Karpas-422 (cell line): ENCODE results near the gene NLK. TPM values are rescaled to one million over a fixed set of nuclear protein-coding genes. Genes with fewer than 3 reads are reported as not detected.
A peak's percentile ranks its signal among the peaks of the same experiment; 100 is the strongest.

Source experiments
- DNase-seq: peaks from one replicate; pipeline ENCODE4 v3.0.0-alpha.2; 2015
- H2AFZ ChIP-seq: fragments of 200-600 bp; sonication (generic); 2 replicates; pipeline ENCODE4 v1.6.1; 2014; ENCODE audit warnings: antibody characterized with exemption, low read length, mixed read lengths
- H3K27ac ChIP-seq: fragments of 200-600 bp; sonication (generic); 2 replicates; pipeline ENCODE4 v1.5.1; 2014; ENCODE audit warnings: mild to moderate bottlenecking, low read length, moderate library complexity
- H3K27me3 ChIP-seq: fragments of 200-600 bp; sonication (generic); 2 replicates; pipeline ENCODE4 v1.6.1; 2014; ENCODE audit warnings: low read length, mixed read lengths
- H3K36me3 ChIP-seq: fragments of 200-600 bp; sonication (generic); 2 replicates; pipeline ENCODE4 v1.6.1; 2014; ENCODE audit warnings: low read length, mixed read lengths; ENCODE audit not compliant: insufficient read depth
- H3K4me1 ChIP-seq: fragments of 200-600 bp; sonication (generic); 2 replicates; pipeline ENCODE4 v1.6.1; 2014; ENCODE audit warnings: mild to moderate bottlenecking, low read length, mixed read lengths
- H3K4me2 ChIP-seq: fragments of 200-600 bp; sonication (generic); 2 replicates; pipeline ENCODE4 v1.6.1; 2014; ENCODE audit warnings: low read length, low read depth, mild to moderate bottlenecking; ENCODE audit not compliant: poor library complexity, severe bottlenecking
- H3K4me3 ChIP-seq: fragments of 200-600 bp; sonication (generic); 2 replicates; pipeline ENCODE4 v1.5.1; 2014; ENCODE audit warnings: mild to moderate bottlenecking, antibody characterized with exemption, low read length, mixed read lengths
- H3K79me2 ChIP-seq: fragments of 200-600 bp; sonication (generic); 2 replicates; pipeline ENCODE4 v1.6.1; 2014; ENCODE audit warnings: mild to moderate bottlenecking, low read length, mixed read lengths
- H3K9ac ChIP-seq: fragments of 200-600 bp; sonication (generic); 2 replicates; pipeline ENCODE4 v1.6.0; 2014; ENCODE audit warnings: low read length
- H3K9me2 ChIP-seq: fragments of 200-600 bp; sonication (generic), shearing (Covaris generic); replicated peaks from 2 replicates; pipeline ENCODE4 v1.6.0; 2014; ENCODE audit warnings: mild to moderate bottlenecking, low read length, moderate library complexity; ENCODE audit not compliant: insufficient read depth
- H3K9me3 ChIP-seq: fragments of 300-700, 200-600 bp; sonication (generic); 2 replicates; pipeline ENCODE4 v1.6.1; 2014; ENCODE audit warnings: low read length, mixed read lengths
- H4K20me1 ChIP-seq: fragments of 200-600 bp; sonication (generic); 2 replicates; pipeline ENCODE4 v1.6.1; 2014; ENCODE audit warnings: mild to moderate bottlenecking, antibody characterized with exemption, low read length, low read depth; ENCODE audit not compliant: insufficient read depth
- total RNA-seq: library from RNA; depleted of rRNA; stranded (reverse); fragments of >200 nt; shearing (Covaris generic); gene quantifications from 2 replicates; pipeline ENCODE4 v1.2.3, GENCODE V29; 2014; ENCODE audit warnings: low replicate concordance

NLK gene
- total RNA-seq, 1 experiment from 2014 or later = 60.0 TPM

DNA sequence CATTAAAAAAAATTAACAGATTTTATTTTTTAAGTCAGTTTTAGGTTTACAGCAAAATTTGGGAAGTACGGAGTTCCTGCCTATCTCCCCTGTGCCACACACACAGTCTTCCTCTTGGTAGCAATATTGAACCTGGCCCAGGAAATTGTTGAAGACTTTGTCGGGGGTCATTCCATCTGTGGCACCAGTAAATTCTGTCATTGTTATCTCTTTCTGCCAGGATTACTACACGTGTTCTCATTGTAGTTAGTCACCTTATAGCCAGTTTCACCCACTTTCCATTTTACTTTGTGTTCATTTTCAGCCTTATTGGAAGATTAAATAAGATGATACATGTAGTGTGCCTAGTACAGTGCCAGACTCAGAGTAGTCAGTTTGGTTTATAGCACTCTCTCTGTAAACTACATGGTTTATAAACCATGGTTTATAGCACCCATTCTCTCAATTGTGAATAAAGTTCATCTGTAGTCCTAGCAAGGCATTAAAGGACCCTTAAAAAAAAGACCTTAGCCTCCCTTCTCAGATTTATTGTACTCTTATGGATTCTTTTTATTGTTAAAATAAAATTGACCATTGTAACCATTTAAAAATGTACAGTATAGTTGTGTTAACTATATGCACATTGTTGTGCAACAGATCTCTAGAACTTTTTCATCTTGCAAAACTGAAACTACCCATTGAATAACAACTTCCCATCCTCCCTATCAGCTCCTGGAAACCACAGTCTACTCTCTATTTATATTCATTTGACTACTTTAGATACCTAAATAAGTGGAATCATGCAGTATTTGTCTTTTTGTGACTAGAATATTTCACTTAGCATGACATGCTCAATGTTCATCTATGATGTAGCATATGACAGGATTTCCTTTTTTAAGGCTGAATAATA, 36.1 kb downstream of the NLK start:
- H2AFZ ChIP-seq = no peak overlapping the region
- H3K9ac ChIP-seq = no peak overlapping the region
- no peaks in the 10 kb centered on the region for H3K9me2 ChIP-seq
- H3K9me3 ChIP-seq = no peaks in the 10 kb centered on the region
- no peaks in the 10 kb centered on the region; the same call in 1 of the 2 replicates for H4K20me1 ChIP-seq
- no peak overlapping the region for H3K4me3 ChIP-seq
- no peak for DNase-seq
- peaks cover 22% of the 10 kb centered on the region for H3K36me3 ChIP-seq
- peaks cover 99% of the 10 kb centered on the region for H3K79me2 ChIP-seq
- no peaks in the 10 kb centered on the region for H3K27me3 ChIP-seq
- peaks cover 70% of the 10 kb centered on the region for H3K4me1 ChIP-seq
- no peak overlapping the region for H3K4me2 ChIP-seq
- H3K27ac ChIP-seq = 0 out of 2 replicates have a peak overlapping the region, but pooled peaks have one; percentile 3

DNA sequence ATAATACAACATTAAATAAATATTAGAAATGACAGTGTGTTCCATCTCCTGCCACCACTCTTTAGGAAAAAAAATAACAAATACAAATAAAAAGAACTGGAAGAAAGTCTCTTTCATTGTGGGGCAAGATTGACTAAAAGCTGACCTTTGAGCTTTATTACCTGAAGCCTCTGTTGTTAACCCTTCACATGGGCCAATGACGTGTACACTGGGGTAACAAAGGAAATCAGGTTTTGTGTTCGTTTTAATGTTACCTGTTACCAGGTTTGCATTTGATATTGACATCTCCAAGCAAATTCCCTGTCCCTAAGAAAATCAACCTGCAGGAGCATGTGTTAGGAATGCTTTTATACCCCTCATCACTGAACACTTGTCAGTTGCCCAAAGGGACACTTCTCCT, 39.0 kb downstream of the NLK start:
- H3K4me3 ChIP-seq = no peak overlapping the region
- no peak overlapping the region for H3K9ac ChIP-seq
- H4K20me1 ChIP-seq = no peaks in the 10 kb centered on the region; the same call in 1 of the 2 replicates
- H3K36me3 ChIP-seq = peaks cover 12% of the 10 kb centered on the region
- H3K79me2 ChIP-seq = peaks cover 97% of the 10 kb centered on the region
- no peak overlapping the region for H3K27ac ChIP-seq
- no peak overlapping the region for H2AFZ ChIP-seq
- peaks cover 48% of the 10 kb centered on the region for H3K4me1 ChIP-seq
- DNase-seq = no peak
- no peaks in the 10 kb centered on the region for H3K27me3 ChIP-seq
- no peaks in the 10 kb centered on the region for H3K9me2 ChIP-seq
- H3K4me2 ChIP-seq = no peak overlapping the region
- no peaks in the 10 kb centered on the region for H3K9me3 ChIP-seq

DNA sequence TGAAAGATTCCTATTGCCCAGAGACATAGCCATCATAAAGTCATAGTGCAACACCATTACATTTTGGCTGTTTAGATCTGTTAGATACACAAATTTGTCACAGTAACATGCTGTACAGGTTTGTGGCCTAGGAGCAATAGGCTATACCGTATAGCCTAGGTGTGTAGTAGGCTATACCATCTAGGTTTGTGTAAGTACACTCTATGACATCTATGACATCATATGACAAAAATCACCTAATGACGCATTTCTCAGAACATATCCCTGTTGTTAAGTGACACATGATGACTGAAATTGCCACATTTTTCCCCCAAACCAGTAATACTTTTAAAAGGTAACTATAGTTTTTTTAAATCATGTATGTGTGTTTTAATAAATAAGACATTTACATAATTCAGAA, 43.3 kb downstream of the NLK start:
- H3K4me3 ChIP-seq = no peak overlapping the region
- H3K4me1 ChIP-seq = peaks cover 32% of the 10 kb centered on the region
- no peaks in the 10 kb centered on the region for H3K36me3 ChIP-seq
- no peak overlapping the region for H3K27ac ChIP-seq
- H3K27me3 ChIP-seq = no peaks in the 10 kb centered on the region
- no peaks in the 10 kb centered on the region for H4K20me1 ChIP-seq
- no peak overlapping the region for H3K9ac ChIP-seq
- H3K79me2 ChIP-seq = peaks cover 94% of the 10 kb centered on the region
- H2AFZ ChIP-seq = no peak overlapping the region
- no peak overlapping the region for H3K4me2 ChIP-seq
- H3K9me3 ChIP-seq = no peaks in the 10 kb centered on the region
- DNase-seq = no peak
- no peaks in the 10 kb centered on the region for H3K9me2 ChIP-seq

DNA sequence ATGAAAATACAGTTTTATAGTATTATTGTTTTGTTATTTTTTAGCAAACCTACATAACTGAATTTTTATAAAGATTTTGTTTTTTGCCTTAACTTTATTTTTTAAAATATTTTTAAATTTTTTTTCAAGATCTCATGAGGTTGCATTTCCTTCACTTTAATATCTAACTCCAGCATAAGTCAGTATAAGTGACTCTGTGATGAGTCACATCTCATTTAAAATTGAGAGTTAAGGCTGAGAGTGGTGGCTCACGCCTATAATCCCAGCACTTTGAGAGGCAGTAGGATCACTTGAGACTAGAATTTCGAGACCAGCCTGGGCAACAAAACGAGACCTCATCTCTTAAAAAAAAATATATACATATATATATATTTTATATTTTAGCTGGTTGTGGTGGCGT, 44.0 kb downstream of the NLK start:
- no peaks in the 10 kb centered on the region for H3K27me3 ChIP-seq
- H3K4me3 ChIP-seq = no peak overlapping the region
- H3K79me2 ChIP-seq = peaks cover 93% of the 10 kb centered on the region
- peaks cover 36% of the 10 kb centered on the region for H3K4me1 ChIP-seq
- no peak overlapping the region for H3K9ac ChIP-seq
- no peak for DNase-seq
- H4K20me1 ChIP-seq = no peaks in the 10 kb centered on the region; the same call in 1 of the 2 replicates
- no peaks in the 10 kb centered on the region for H3K9me3 ChIP-seq
- H3K36me3 ChIP-seq = no peaks in the 10 kb centered on the region
- no peak overlapping the region for H3K4me2 ChIP-seq
- no peak overlapping the region for H3K27ac ChIP-seq
- H3K9me2 ChIP-seq = no peaks in the 10 kb centered on the region
- no peak overlapping the region for H2AFZ ChIP-seq

DNA sequence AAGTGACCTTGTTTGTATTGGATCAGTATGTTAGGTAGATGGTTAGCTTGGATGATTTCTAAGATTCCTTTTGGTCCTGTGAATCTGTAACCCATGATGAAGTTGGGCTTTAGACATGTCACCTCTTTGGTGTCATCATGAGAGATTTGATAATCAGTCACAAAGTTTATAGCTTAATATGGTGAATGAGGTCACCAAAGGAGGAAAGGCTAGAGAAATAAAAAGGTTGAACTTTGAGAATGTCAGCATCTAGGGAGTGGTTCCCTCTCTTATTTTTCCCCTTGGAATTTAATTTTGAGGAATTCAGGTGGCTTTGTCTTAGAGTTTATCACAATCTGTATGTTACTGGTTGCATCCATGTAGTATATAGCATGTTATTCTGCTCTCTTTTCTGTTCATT, 45.3 kb downstream of the NLK start:
- H3K4me1 ChIP-seq = peaks cover 33% of the 10 kb centered on the region
- no peak overlapping the region for H3K9ac ChIP-seq
- no peaks in the 10 kb centered on the region for H3K27me3 ChIP-seq
- no peak overlapping the region for H3K4me2 ChIP-seq
- H3K9me2 ChIP-seq = no peaks in the 10 kb centered on the region
- H3K4me3 ChIP-seq = no peak overlapping the region
- H3K36me3 ChIP-seq = no peaks in the 10 kb centered on the region
- no peaks in the 10 kb centered on the region; the same call in 1 of the 2 replicates for H4K20me1 ChIP-seq
- DNase-seq = no peak
- peaks cover 91% of the 10 kb centered on the region for H3K79me2 ChIP-seq
- H2AFZ ChIP-seq = no peak overlapping the region
- H3K9me3 ChIP-seq = no peaks in the 10 kb centered on the region
- no peak overlapping the region for H3K27ac ChIP-seq

DNA sequence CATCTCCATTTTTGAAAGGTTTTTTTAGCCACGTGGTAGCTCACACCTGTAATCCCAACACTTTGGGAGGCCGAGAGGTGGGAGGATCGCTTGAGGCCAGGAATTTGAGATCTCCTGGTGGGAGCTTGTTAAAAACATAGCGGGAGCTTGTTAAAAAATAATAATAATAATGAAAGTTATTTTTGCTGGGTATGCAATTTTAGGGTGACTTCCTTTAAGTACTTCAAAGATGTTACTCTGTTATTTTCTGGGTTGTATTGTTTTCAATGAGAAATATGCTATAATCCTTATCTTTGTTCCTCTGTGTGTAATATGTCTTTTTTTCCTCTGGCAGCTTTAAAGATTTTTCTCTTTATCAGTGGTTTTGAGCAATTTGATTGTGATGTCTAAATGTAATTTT, 48.1 kb downstream of the NLK start:
- H3K27ac ChIP-seq = no peak overlapping the region
- no peak for DNase-seq
- no peaks in the 10 kb centered on the region for H3K9me2 ChIP-seq
- no peak overlapping the region for H2AFZ ChIP-seq
- no peaks in the 10 kb centered on the region for H3K9me3 ChIP-seq
- no peak overlapping the region for H3K4me3 ChIP-seq
- peaks cover 91% of the 10 kb centered on the region for H3K79me2 ChIP-seq
- H3K4me1 ChIP-seq = peaks cover 45% of the 10 kb centered on the region
- no peaks in the 10 kb centered on the region for H3K36me3 ChIP-seq
- H4K20me1 ChIP-seq = peaks cover 12% of the 10 kb centered on the region; the same call in 1 of the 2 replicates
- H3K4me2 ChIP-seq = no peak overlapping the region
- no peaks in the 10 kb centered on the region for H3K27me3 ChIP-seq
- no peak overlapping the region for H3K9ac ChIP-seq

DNA sequence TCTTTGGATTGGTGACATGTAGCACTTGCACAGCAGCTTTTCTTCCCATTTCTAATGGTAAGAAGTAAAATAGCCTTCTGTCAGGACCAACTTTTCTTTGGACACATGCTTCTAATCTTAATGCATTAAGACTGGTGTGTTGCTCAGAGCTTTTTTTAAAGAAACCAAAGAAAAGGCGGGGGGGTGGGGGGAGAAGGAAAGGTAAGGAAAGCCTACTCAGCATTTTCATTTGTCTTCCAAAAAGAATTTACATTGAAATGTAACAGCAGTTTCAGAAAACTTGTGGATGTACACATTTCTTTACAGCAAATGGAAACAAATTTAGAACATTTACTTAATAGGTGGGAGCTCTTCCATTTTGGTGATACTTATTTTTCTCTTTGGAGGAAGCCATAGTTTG, 49.6 kb downstream of the NLK start:
- H3K9me3 ChIP-seq = no peaks in the 10 kb centered on the region
- H3K79me2 ChIP-seq = peaks cover 94% of the 10 kb centered on the region
- H3K27ac ChIP-seq = peak overlapping the region; percentile 40
- H4K20me1 ChIP-seq = peaks cover 12% of the 10 kb centered on the region; the same call in 1 of the 2 replicates
- H3K4me2 ChIP-seq = no peak overlapping the region
- DNase-seq = no peak
- no peak overlapping the region for H3K4me3 ChIP-seq
- no peak overlapping the region for H3K9ac ChIP-seq
- H3K36me3 ChIP-seq = no peaks in the 10 kb centered on the region
- no peaks in the 10 kb centered on the region for H3K27me3 ChIP-seq
- H3K4me1 ChIP-seq = peaks cover 61% of the 10 kb centered on the region
- no peaks in the 10 kb centered on the region for H3K9me2 ChIP-seq
- no peak overlapping the region for H2AFZ ChIP-seq

DNA sequence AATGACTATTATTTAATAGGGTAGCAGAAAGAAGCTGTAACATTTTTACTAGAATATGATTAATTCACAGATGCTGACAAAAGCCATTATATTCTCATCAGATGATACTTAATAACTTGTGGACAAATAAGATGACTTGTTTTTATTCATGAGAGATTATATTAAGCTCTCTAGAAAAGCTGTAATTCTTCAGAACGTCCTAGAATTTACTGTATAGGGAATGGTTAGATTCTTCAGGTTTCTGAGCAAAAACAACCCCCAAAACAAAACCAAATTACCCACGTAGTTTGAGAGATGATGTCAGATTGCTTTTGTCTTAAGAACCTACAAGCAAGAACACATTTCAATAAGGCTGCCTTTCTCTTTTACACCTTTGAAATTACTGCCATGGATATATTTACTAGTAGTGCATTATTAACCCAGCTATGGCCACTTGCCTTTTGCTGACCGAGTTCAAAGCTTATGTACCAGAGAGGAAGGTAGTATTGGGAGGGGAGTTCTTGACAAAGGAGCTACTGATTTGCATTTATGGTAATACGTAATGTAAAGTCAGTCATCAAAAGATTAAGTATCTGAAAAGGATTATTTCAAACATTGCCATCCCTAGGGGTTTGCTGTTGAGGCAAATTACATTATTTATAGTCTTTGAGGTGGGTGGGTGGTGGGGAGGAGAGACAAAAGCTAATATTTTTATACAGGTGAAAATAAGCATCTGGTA, 51.7 kb downstream of the NLK start:
- Histone ChIP-seq H3K4me2 (peak overlapping the region; percentile 61), H3K79me2 (peaks cover 92% of the 10 kb centered on the region), H4K20me1 (peaks cover 12% of the 10 kb centered on the region; the same call in 1 of the 2 replicates)

More for the DNA sequence above, 51.7 kb downstream of the NLK start:
- Histone ChIP-seq H3K27ac (peak overlapping the region; percentile 83), H3K4me1 (peaks cover 73% of the 10 kb centered on the region), H3K9ac (peak overlapping the region; percentile 30; the same call in 1 of the 2 replicates), H3K36me3 (no peaks in the 10 kb centered on the region), H3K9me3 (no peaks in the 10 kb centered on the region), H3K4me3 (peak overlapping the region; percentile 34), H3K9me2 (no peaks in the 10 kb centered on the region), H2AFZ (no peak overlapping the region), H3K27me3 (no peaks in the 10 kb centered on the region)
- peak; percentile 70 for DNase-seq
